HepG2 (cell line): ENCODE measurements around the gene SLC41A1.

Source experiments
- KAT2B ChIP-seq: fragments of 150-350 bp; IDR thresholded peaks from 2 replicates; pipeline ENCODE4 v1.6.1; 2014; ENCODE audit warnings: low read depth, low read length, borderline replicate concordance
- MIXL1 ChIP-seq: IDR thresholded peaks from 2 replicates; pipeline ENCODE4 v1.6.1; 2016
- SMARCC2 ChIP-seq: fragments of 450-650 bp; IDR thresholded peaks from 2 replicates; pipeline ENCODE4 v1.6.1; 2017; ENCODE audit warnings: antibody characterized with exemption, mild to moderate bottlenecking
- ZFP36 ChIP-seq: fragments of 150-350 bp; IDR thresholded peaks from 2 replicates; pipeline ENCODE4 v1.6.1; 2018; ENCODE audit warnings: borderline replicate concordance, low read length, low read depth; ENCODE audit not compliant: partially characterized antibody

GRCh38 chr1:205754857-205755256 is 58.1 kb downstream of the SLC41A1 start:
- no peak for TF ChIP-seq KAT2B
- no peak for TF ChIP-seq SMARCC2
- TF ChIP-seq MIXL1: no peak
- no peak for TF ChIP-seq ZFP36
